Endodermal cell (in vitro differentiated cells): ENCODE results near the gene XYLT1. TPM values are rescaled to one million over a fixed set of nuclear protein-coding genes. Genes with fewer than 3 reads are reported as not detected.

Experiments used
- DNase-seq: peaks from one replicate; pipeline ENCODE4 v3.0.0-alpha.2; 2017
- H3K27ac ChIP-seq: 2 replicates; pipeline ENCODE4 v1.5.1; 2013; ENCODE audit warnings: mild to moderate bottlenecking, low read depth, low read length, moderate library complexity
- H3K27me3 ChIP-seq: 2 replicates; pipeline ENCODE4 v1.6.1; 2013; ENCODE audit warnings: mild to moderate bottlenecking, low read length, moderate library complexity; ENCODE audit not compliant: insufficient read depth, control insufficient read depth, poor library complexity, severe bottlenecking
- H3K36me3 ChIP-seq: 2 replicates; pipeline ENCODE4 v1.7.0; 2013; ENCODE audit warnings: mild to moderate bottlenecking, low read length, moderate library complexity; ENCODE audit not compliant: control insufficient read depth, insufficient read depth
- H3K4me1 ChIP-seq: one replicate; pipeline ENCODE4 v1.7.0; 2013; ENCODE audit warnings: low read length; ENCODE audit not compliant: control insufficient read depth, insufficient read depth
- H3K4me3 ChIP-seq: 2 replicates; pipeline ENCODE4 v1.5.1; 2013; ENCODE audit warnings: mild to moderate bottlenecking, low read length, moderate library complexity
- H3K9ac ChIP-seq: 2 replicates; pipeline ENCODE4 v1.6.1; 2013; ENCODE audit warnings: mild to moderate bottlenecking, low read length, moderate library complexity; ENCODE audit not compliant: poor library complexity, severe bottlenecking; ENCODE audit errors: extremely low read depth
- H3K9me3 ChIP-seq: 2 replicates; pipeline ENCODE4 v1.6.1; 2013; ENCODE audit warnings: mild to moderate bottlenecking, low read length, moderate library complexity; ENCODE audit not compliant: control insufficient read depth
- H3K27ac Mint-ChIP-seq: 2 replicates; pipeline ENCODE4 v1.8.0; 2020; ENCODE audit warnings: mixed read lengths
- H3K27me3 Mint-ChIP-seq: 2 replicates; pipeline ENCODE4 v1.8.0; 2021; ENCODE audit warnings: mild to moderate bottlenecking, mixed read lengths; ENCODE audit not compliant: insufficient read depth
- H3K36me3 Mint-ChIP-seq: 2 replicates; pipeline ENCODE4 v1.8.0; 2020; ENCODE audit warnings: low read depth, mixed read lengths
- H3K4me1 Mint-ChIP-seq: 2 replicates; pipeline ENCODE4 v1.8.0; 2020; ENCODE audit warnings: mixed read lengths
- H3K4me3 Mint-ChIP-seq: 2 replicates; pipeline ENCODE4 v1.8.0; 2020; ENCODE audit warnings: mild to moderate bottlenecking, moderate library complexity, mixed read lengths
- H3K9me3 Mint-ChIP-seq: 2 replicates; pipeline ENCODE4 v1.8.0; 2020; ENCODE audit warnings: mild to moderate bottlenecking, mixed read lengths
- CTCF ChIP-seq: fragments of 200-600 bp; sonication (generic); conservative IDR thresholded peaks from 2 replicates; pipeline ENCODE4 v1.5.0; 2021; ENCODE audit warnings: antibody characterized with exemption, mild to moderate bottlenecking
- WGBS, 2 experiments: methylation state at CpG; one replicate each; pipeline versions ENCODE4 v1.1.5 to v1.1.7; 2013; ENCODE audit warnings: missing lambda C conversion rate in 2 of 2, mixed read lengths in 1 of 2; ENCODE audit not compliant: insufficient coverage in 1 of 2, insufficient read length in 1 of 2; 5-methylcytosine and 5-hydroxymethylcytosine counted together
- total RNA-seq, 2 donors: library from RNA; stranded (reverse); fragmentation: NEBNext Ultra II Directional in 1 of 2; extraction: Animal tissue kit (Norgen Biotek cat#: 25700) in 1 of 2; gene quantifications; 2 replicates in 1 of 2; 3 replicates in 1 of 2; pipeline ENCODE4 v1.2.1, GENCODE V29; 2021

Gene XYLT1
- total RNA-seq, 2 donors from 2014 or later = 26.8 to 28.5 TPM

- no peaks in the 10 kb centered on the region for H3K27me3 ChIP-seq
- H3K9me3 ChIP-seq = no peaks in the 10 kb centered on the region
- H3K4me3 ChIP-seq = no peak overlapping the region
- no peak overlapping the region for H3K27ac Mint-ChIP-seq
- no peak overlapping the region for H3K9ac ChIP-seq
- H3K4me1 ChIP-seq = peaks cover 5% of the 10 kb centered on the region
- TF ChIP-seq CTCF = no peak
- no peaks in the 10 kb centered on the region for H3K9me3 Mint-ChIP-seq
- H3K27ac ChIP-seq = no peak overlapping the region
- H3K4me1 Mint-ChIP-seq = peaks cover 52% of the 10 kb centered on the region
- no peaks in the 10 kb centered on the region for H3K27me3 Mint-ChIP-seq
- WGBS, 2 experiments = 77 to 86% methylated on average over 7 to 11 of the region's 11 CpGs
- DNase-seq = no peak
- H3K36me3 Mint-ChIP-seq = no peaks in the 10 kb centered on the region
- no peak overlapping the region for H3K4me3 Mint-ChIP-seq
- H3K36me3 ChIP-seq = no peaks in the 10 kb centered on the region
Measured at GRCh38 chr16:17356243-17356933, 114.4 kb downstream of the XYLT1 start.

- Mint-ChIP-seq H3K27ac (no peak overlapping the region), H3K27me3 (no peaks in the 10 kb centered on the region), H3K9me3 (no peaks in the 10 kb centered on the region), H3K4me3 (no peak overlapping the region), H3K36me3 (peaks cover 3% of the 10 kb centered on the region), H3K4me1 (peaks cover 44% of the 10 kb centered on the region)
- no peaks in the 10 kb centered on the region for H3K36me3 ChIP-seq
- peaks cover 5% of the 10 kb centered on the region for H3K4me1 ChIP-seq
- H3K9me3 ChIP-seq = no peaks in the 10 kb centered on the region
- H3K4me3 ChIP-seq = no peak overlapping the region
- TF ChIP-seq CTCF = no peak
- no peaks in the 10 kb centered on the region for H3K27me3 ChIP-seq
- no peak for DNase-seq
- 79 to 82% methylated on average over 4 of the region's 4 CpGs for WGBS, 2 experiments
- H3K9ac ChIP-seq = no peak overlapping the region
- no peak overlapping the region for H3K27ac ChIP-seq
Measured at GRCh38 chr16:17354685-17355084, 116.1 kb downstream of the XYLT1 start.

GRCh38 chr16:17354141-17354601 lies 116.6 kb downstream of the XYLT1 start:
- TF ChIP-seq CTCF = no peak
- no peak for DNase-seq
- no peak overlapping the region for H3K27ac Mint-ChIP-seq
- Histone ChIP-seq H3K9me3 (no peaks in the 10 kb centered on the region), H3K9ac (no peak overlapping the region), H3K27ac (peak overlapping the region; percentile 62), H3K4me3 (no peak overlapping the region), H3K36me3 (no peaks in the 10 kb centered on the region), H3K27me3 (no peaks in the 10 kb centered on the region), H3K4me1 (peaks cover 5% of the 10 kb centered on the region)
- H3K9me3 Mint-ChIP-seq = no peaks in the 10 kb centered on the region
- H3K27me3 Mint-ChIP-seq = no peaks in the 10 kb centered on the region
- H3K4me3 Mint-ChIP-seq = no peak overlapping the region
- peaks cover 39% of the 10 kb centered on the region for H3K4me1 Mint-ChIP-seq
- H3K36me3 Mint-ChIP-seq = peaks cover 3% of the 10 kb centered on the region
- WGBS, 2 experiments = 87 to 92% methylated on average over 6 to 10 of the region's 10 CpGs
